Stimulated activated CD8-positive, alpha-beta memory T cell treated with anti-CD3 and anti-CD28 coated beads, Interleukin-7, amount 100 ng/mL, for 48 hours (primary cell): ENCODE results near the gene FKBP6.
A peak's percentile ranks its signal among the peaks of the same experiment; 100 is the strongest.
"Not testable (repeated sequence)": the region's sequence is repeated elsewhere in the genome, so short reads cannot be mapped to it uniquely, and the experiment has no call there.

Experiments used
- DNase-seq, 2 donors: peaks; one replicate each; pipeline ENCODE4 v3.0.0-alpha.2; 2020; ENCODE audit warnings: low read depth in 1 of 2; ENCODE audit errors: extremely low read depth in 1 of 2

FKBP6 gene

GRCh38 chr7:73387908-73388414, 60.0 kb downstream of the FKBP6 start:
- no peak for DNase-seq

- DNase-seq, result no peak
Observed at GRCh38 chr7:73391396-73391795, 63.4 kb downstream of the FKBP6 start.

DNA sequence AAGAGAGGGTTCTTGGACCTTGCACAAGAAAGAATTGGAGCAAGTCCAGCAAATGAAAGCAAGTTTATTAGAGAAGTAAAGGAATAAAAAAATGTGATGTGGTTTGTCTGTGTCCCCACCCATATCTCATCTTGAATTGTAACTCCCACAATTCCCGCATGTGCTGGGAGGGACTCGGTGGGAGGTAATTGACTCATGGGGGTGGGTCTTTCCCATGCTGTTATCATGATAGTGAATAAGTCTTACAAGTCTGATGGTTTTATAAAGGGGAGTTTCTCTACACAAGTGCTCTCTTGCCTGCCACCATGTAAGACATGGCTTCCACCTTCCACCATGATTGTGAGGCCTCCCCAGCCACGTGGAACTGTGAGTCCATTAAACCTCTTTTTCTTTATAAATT, 66.5 kb downstream of the FKBP6 start:
- no peak for DNase-seq

- DNase-seq, result no peak
Observed at GRCh38 chr7:73395538-73396503, 67.9 kb downstream of the FKBP6 start.

- no peak for DNase-seq
Observed at GRCh38 chr7:73397521-73398281, 69.7 kb downstream of the FKBP6 start.

DNA sequence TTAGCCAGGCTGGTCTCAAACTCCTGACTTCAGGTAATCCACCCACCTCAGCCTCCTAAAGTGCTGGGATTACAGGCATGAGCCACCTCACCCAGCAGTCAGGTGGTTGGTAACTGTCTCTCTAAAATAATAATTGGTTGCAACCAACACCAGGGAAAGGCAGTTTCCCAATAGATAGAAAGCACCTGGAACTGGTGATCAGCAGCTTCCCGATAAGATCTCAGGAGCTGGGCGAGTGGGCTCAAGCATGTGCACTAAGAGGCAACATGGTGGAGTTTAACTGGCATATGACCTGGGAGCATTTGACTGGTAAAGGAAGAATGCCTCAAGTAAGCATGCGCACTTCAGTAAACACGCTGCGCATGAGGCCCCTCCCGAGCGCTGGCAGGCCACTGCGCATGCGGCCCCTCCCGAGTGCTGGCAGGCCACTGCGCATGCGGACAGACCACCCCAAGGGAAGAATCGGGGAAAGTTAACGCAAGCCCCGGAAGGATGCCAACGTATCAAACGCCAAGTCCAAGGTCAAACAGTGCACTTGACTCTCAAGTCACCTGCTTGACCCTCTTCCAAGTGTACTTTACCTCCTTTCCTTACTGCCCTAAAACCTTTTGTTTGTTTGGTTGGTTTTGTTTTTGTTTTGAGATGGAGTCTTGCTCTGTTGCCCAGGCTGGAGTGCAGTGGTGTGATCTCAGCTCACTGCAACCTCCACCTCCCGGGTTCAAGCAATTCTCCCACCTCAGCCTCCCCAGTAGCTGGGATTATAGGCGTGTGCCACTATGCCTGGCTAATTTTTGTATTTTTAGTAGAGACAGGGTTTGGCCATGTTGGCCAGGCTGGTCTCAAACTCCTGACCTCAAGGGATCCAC, 71.5 kb downstream of the FKBP6 start:
- peak; percentile 40 to 68 for DNase-seq

- DNase-seq, result not testable (repeated sequence)
Observed at GRCh38 chr7:73404860-73405259, 76.9 kb downstream of the FKBP6 start.
